Measurements from ENCODE around the gene GRIN3B. TPM values are rescaled to one million over a fixed set of nuclear protein-coding genes. Genes with fewer than 3 reads are reported as not detected.
"Not testable (repeated sequence)": the region's sequence is repeated elsewhere in the genome, so short reads cannot be mapped to it uniquely, and the experiment has no call there.

GRIN3B gene
- polyA plus RNA-seq, 2 of the 4 experiments (the other 2 are of a cell fraction), result 0.67 to 1.5 TPM

GRCh38 chr19:1019980-1020867, 20.0 kb downstream of the GRIN3B start:
- FAIRE-seq (no peak), ATAC-seq (no peak), DNase-seq (ENCODE audit: low read depth in 1 of 2, low spot score in 1 of 2) (no peak)
- POLR2A ChIA-PET, result interaction anchor here (1.0 kb wide), 1 partner anchor 84 kb away, joined by 3 read pairs; the partner anchor contains the start of gene GPX4
- H3K9me3 ChIP-seq, result no peaks in the 10 kb centered on the region
- CTCF ChIA-PET, result interaction anchor here (1.1 to 1.5 kb wide), 3 partner anchors 10 to 224 kb away, joined by 3 to 4 read pairs (median 3); no protein-coding TSS in a partner anchor
- H3K4me3 ChIP-seq, result peak overlapping the region; percentile 81
- H3K4me2 ChIP-seq, result peak overlapping the region; percentile 92
- TF ChIP-seq PHF8 (IDR thresholded peaks at IDR 0.05; ENCODE audit: borderline replicate concordance, low read depth) (0 out of 2 replicates have a peak, but pooled peaks have one; percentile 25), KDM5A (IDR thresholded peaks at IDR 0.05) (0 out of 2 replicates have a peak, but pooled peaks have one; percentile 20), E2F6 (IDR thresholded peaks at IDR 0.05; ENCODE audit: borderline replicate concordance, low read depth) (0 out of 2 replicates have a peak, but pooled peaks have one; percentile 2), TFCP2L1 (CRISPR knock-in tag; IDR thresholded peaks at IDR 0.05) (no peak), CTCF (IDR thresholded peaks at IDR 0.05) (no peak)
- H3K4me1 ChIP-seq, result peaks cover 38% of the 10 kb centered on the region
- H3K27ac ChIP-seq, result peak overlapping the region; percentile 95 to 98
- WGBS (ENCODE audit: missing lambda C conversion rate), result 4% methylated on average over 39 of the region's 60 CpGs

- no peaks in the 10 kb centered on the region for H3K9me3 ChIP-seq
- no peak for FAIRE-seq
- POLR2A ChIA-PET, result interaction anchor here (0.6 to 1.5 kb wide), 6 partner anchors 19 to 248 kb away, joined by 3 to 5 read pairs (median 3); partner anchors contain the start of genes ABCA7, CIRBP, GPX4 and WDR18
- CTCF ChIA-PET, result interaction anchor here (1.1 to 1.3 kb wide), 2 partner anchors 11 to 35 kb away, joined by 3 to 4 read pairs; no protein-coding TSS in a partner anchor
- 2% methylated on average over 8 of the region's 68 CpGs for WGBS (ENCODE audit: missing lambda C conversion rate)
- ATAC-seq, result peak; percentile 88 to 89
- H3K4me3 ChIP-seq, result peak within 1 kb of the TSS; percentile 81
- DNase-seq (ENCODE audit: low read depth in 1 of 2, low spot score in 1 of 2), result peak; percentile 75 to 96
- peak within 1 kb of the TSS; percentile 95 to 98 for H3K27ac ChIP-seq
- no peak for TF ChIP-seq CBX2 (IDR thresholded peaks at IDR 0.05; ENCODE audit: borderline replicate concordance, low read depth)
- TF ChIP-seq JUN (IDR thresholded peaks at IDR 0.05), result peak; percentile 47 to 77; a peak in 4 of 5 replicates
- TF ChIP-seq PBX3 (IDR thresholded peaks at IDR 0.05), result 0 out of 2 replicates have a peak, but pooled peaks have one; percentile 10
- TF ChIP-seq PHF8 (IDR thresholded peaks at IDR 0.05; ENCODE audit: borderline replicate concordance, low read depth), result 0 out of 2 replicates have a peak, but pooled peaks have one; percentile 1
- peak; percentile 54 for TF ChIP-seq POLR2A (IDR thresholded peaks at IDR 0.05; ENCODE audit: low read length)
- no peak for TF ChIP-seq POLR2AphosphoS2 (conservative IDR thresholded peaks at IDR 0.05; ENCODE audit: low read length)
- peak; percentile 10 for TF ChIP-seq MAFK (IDR thresholded peaks at IDR 0.05; ENCODE audit: partially characterized antibody)
- no peak for TF ChIP-seq SMC3 (IDR thresholded peaks at IDR 0.05)
- no peak for TF ChIP-seq TP53 (CRISPR knock-in tag; IDR thresholded peaks at IDR 0.05)
- 0 out of 3 replicates have a peak, but pooled peaks have one; percentile 29 for TF ChIP-seq BCL3 (IDR thresholded peaks at IDR 0.05)
- peak within 1 kb of the TSS; percentile 92 for H3K4me2 ChIP-seq
- H3K4me1 ChIP-seq, result peaks cover 38% of the 10 kb centered on the region
Observed at GRCh38 chr19:1020868-1021425, 20.7 kb downstream of the GRIN3B start, which contains the start of gene TMEM259. Gene TMEM259 (minus strand): TSS chr19:1021123. CDS start chr19:1020996, 127 bp downstream.

GRCh38 chr19:1023883-1024188, 23.6 kb downstream of the GRIN3B start:
- not testable (repeated sequence) for H3K27ac ChIP-seq; ATAC-seq; H3K4me1 ChIP-seq; H3K9me3 ChIP-seq; H3K4me3 ChIP-seq; DNase-seq (ENCODE audit: low read depth in 1 of 2, low spot score in 1 of 2); H3K4me2 ChIP-seq; FAIRE-seq
- WGBS (ENCODE audit: missing lambda C conversion rate), result 73% methylated on average over 5 of the region's 5 CpGs
- ChIA-PET POLR2A (interaction anchor here (0.7 kb wide), 1 partner anchor 1008 kb away, joined by 3 read pairs; no protein-coding TSS in a partner anchor), CTCF (interaction anchor here (0.6 to 1.2 kb wide), 3 partner anchors 17 to 217 kb away, joined by 3 to 4 read pairs (median 3); no protein-coding TSS in a partner anchor)

Data from A549 (cell line).